Stomach (tissue), 9 donors: ENCODE results near the gene HNMT. TPM values are rescaled to one million over a fixed set of nuclear protein-coding genes. Genes with fewer than 3 reads are reported as not detected.
"Not testable (repeated sequence)": the region's sequence is repeated elsewhere in the genome, so short reads cannot be mapped to it uniquely, and the experiment has no call there.

ENCODE experiments used
- DNase-seq, 2 donors: peaks; one replicate each; pipeline versions ENCODE4 v3.0.0 to v3.0.0-alpha.2; 2013 to 2019
- H3K27ac ChIP-seq, 5 donors: fragments of 200-600 bp in 4 of 5; sonication (generic) in 4 of 5; one replicate each; pipeline ENCODE4 v1.5.1; 2013 to 2019; ENCODE audit warnings: mild to moderate bottlenecking in 1 of 5, moderate library complexity in 1 of 5
- H3K27me3 ChIP-seq, 3 donors: fragments of 200-600 bp; sonication (generic); one replicate each; pipeline ENCODE4 v1.5.1; 2017 to 2019; ENCODE audit warnings: mixed run types in 1 of 3
- H3K36me3 ChIP-seq, 4 donors: fragments of 200-600 bp; sonication (generic); 1 replicate in 3 of 4; 2 replicates in 1 of 4; pipeline ENCODE4 v1.5.1; 2016 to 2019
- H3K4me1 ChIP-seq, 4 donors: fragments of 200-600 bp; sonication (generic); one replicate each; pipeline ENCODE4 v1.5.1; 2016 to 2019
- H3K4me3 ChIP-seq, 4 donors: fragments of 200-600 bp; sonication (generic) in 3 of 4; one replicate each; pipeline ENCODE4 v1.5.1; 2016 to 2019; ENCODE audit warnings: mild to moderate bottlenecking in 1 of 4
- H3K9me3 ChIP-seq, 4 donors: fragments of 200-600 bp; sonication (generic); one replicate each; pipeline ENCODE4 v1.5.1; 2016 to 2019
- EP300 ChIP-seq: sonication (generic); formaldehyde crosslinking; IDR thresholded peaks from one replicate; pipeline ENCODE4 v1.6.1; 2017; ENCODE audit warnings: antibody characterized with exemption
- POLR2A ChIP-seq, 4 donors: fragments of 450-650 bp; IDR thresholded peaks; one replicate each; pipeline ENCODE4 v1.6.1; 2016; ENCODE audit warnings: antibody characterized with exemption in 4 of 4, control low read depth in 2 of 4, mild to moderate bottlenecking in 1 of 4, moderate library complexity in 1 of 4
- POLR2AphosphoS5 ChIP-seq, 3 donors: sonication (generic); formaldehyde crosslinking; IDR thresholded peaks; one replicate each; pipeline ENCODE4 v1.6.1; 2016; ENCODE audit warnings: antibody characterized with exemption in 3 of 3
- WGBS, 5 donors: extraction: QIAGEN DNeasy Blood & Tissue Kit in 3 of 5; methylation state at CpG; one replicate each; pipeline versions ENCODE4 v1.1.5 to v1.1.7; 2013 to 2018; 5-methylcytosine and 5-hydroxymethylcytosine counted together
- intact Hi-C: fragments of 100-400 bp; cut with DNase I; formaldehyde crosslinking; loops from one replicate; pipeline ENCODE4 v1.15.1; 2023; ENCODE audit warnings: low total_unique reads
- polyA plus RNA-seq, 3 donors: library from polyadenylated mRNA; stranded (reverse); fragments of 200-250 nt; gene quantifications; one replicate each; pipeline ENCODE4 v1.2.3, GENCODE V29; 2013
- total RNA-seq, 5 donors: library from RNA; depleted of rRNA; stranded (reverse); fragments of >200 nt; gene quantifications; one replicate each; pipeline versions ENCODE4 v1.1.0 to v1.2.3, GENCODE V29; 2014 to 2016
- TF ChIP-seq, protein P1 (sequence below), 7 experiments: fragments of 450-650 bp in 4 of 7; fragments of 200-600 bp in 3 of 7; sonication (generic) in 3 of 7; IDR thresholded peaks; one replicate each; pipeline ENCODE4 v1.5.1; 2016 to 2019; ENCODE audit warnings: antibody characterized with exemption in 7 of 7, control low read depth in 2 of 7, mild to moderate bottlenecking in 1 of 7
- donor health status: healthy with polysubstance abuse.
- donor health status: Bipolar disorder and iron deficiency.
- donor health status: healthy.

HNMT gene
- total and polyA plus RNA-seq, 8 donors: 11.2 to 145 (median 44.7) TPM

DNA sequence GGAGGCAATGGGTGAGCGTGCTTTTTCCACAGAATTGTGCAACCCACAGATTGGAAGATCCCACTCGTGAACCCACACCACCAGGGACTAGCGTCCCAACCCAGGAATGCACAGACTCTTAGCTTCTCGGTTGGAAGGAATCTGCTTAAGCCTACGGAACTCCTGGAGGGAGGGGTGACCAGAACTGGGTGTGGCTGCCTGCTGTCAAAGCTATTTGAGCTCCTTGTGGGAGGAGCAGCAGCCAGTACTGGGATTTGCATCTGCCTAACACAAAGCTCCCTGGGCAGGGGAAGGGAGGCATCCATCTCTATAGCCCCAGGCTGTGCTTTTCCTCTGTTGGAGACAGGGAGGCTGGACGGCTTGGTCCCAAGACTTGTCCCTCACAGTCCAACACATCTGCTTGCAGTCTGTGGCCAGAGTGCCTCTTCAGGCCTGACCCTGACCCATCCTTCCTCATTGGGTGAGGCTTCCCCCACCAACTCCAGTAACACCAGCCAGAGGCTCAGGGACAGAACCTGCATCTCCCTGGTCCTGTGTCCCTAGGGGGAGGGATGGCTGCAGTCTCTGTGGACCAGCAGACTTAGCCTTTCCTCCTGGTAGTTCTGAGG lies 27.9 kb downstream of the HNMT start:
- Histone ChIP-seq H3K36me3 (peaks cover 0 to 44% (median 36%) of the 10 kb centered on the region in 4 donors), H3K9me3 (peaks cover 0 to 29% (median 11%) of the 10 kb centered on the region in 4 donors), H3K27me3 (no peaks in the 10 kb centered on the region), H3K4me1 (no peaks in the 10 kb centered on the region), H3K27ac (no peak overlapping the region), H3K4me3 (no peak overlapping the region)
- DNase-seq: no peak
- TF ChIP-seq, protein P1, sequence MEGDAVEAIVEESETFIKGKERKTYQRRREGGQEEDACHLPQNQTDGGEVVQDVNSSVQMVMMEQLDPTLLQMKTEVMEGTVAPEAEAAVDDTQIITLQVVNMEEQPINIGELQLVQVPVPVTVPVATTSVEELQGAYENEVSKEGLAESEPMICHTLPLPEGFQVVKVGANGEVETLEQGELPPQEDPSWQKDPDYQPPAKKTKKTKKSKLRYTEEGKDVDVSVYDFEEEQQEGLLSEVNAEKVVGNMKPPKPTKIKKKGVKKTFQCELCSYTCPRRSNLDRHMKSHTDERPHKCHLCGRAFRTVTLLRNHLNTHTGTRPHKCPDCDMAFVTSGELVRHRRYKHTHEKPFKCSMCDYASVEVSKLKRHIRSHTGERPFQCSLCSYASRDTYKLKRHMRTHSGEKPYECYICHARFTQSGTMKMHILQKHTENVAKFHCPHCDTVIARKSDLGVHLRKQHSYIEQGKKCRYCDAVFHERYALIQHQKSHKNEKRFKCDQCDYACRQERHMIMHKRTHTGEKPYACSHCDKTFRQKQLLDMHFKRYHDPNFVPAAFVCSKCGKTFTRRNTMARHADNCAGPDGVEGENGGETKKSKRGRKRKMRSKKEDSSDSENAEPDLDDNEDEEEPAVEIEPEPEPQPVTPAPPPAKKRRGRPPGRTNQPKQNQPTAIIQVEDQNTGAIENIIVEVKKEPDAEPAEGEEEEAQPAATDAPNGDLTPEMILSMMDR (IDR thresholded peaks at IDR 0.05): no peak
- TF ChIP-seq POLR2A (IDR thresholded peaks at IDR 0.05) (no peak), POLR2AphosphoS5 (IDR thresholded peaks at IDR 0.05) (no peak), EP300 (no peak)
- 92 to 98% (median 96%) methylated on average over 6 of the region's 6 CpGs for WGBS, 5 donors
- intact Hi-C loops: no loop called here

DNA sequence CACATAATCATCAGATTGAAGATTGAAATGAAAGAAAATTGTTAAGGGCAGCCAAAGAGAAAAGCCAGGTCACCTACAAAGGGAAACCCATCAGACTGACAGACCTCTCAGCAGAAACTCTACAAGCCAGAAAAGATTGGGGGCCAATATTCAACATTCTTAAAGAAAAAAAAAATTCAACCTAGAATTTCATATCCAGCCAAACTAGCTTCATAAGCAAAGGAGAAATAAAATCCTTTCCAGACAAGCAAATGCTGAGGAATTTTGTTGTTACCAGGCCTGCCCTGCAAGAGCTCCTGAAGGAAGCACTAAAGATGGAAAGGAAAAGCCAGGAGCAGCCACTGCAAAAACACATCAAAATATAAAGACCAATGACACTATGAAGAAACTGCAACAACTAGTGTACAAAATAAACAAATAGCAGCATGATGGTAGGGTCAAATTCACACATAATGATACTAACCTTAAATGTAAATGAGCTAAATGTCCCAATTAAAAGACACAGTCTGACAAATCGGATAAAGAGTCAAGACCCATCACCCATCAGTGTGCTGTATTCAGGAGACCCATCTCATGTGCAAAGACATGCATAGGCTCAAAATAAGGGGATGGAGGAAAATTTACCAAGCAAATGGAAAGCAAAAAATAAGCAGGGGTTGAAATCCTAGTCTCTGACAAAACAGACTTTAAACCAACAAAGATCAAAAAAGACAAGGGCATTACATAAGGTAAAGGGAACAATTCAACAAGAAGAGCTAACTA lies 29.6 kb downstream of the HNMT start:
- H3K4me1 ChIP-seq, H3K27me3 ChIP-seq, DNase-seq, H3K27ac ChIP-seq, intact Hi-C loops, H3K4me3 ChIP-seq: not testable (repeated sequence)
- H3K36me3 ChIP-seq: peaks cover 0 to 39% (median 32%) of the 10 kb centered on the region in 4 donors
- WGBS, 5 donors: 86 to 100% (median 95%) methylated on average over 1 of the region's 1 CpG
- peaks cover 0 to 29% (median 11%) of the 10 kb centered on the region in 4 donors for H3K9me3 ChIP-seq

DNA sequence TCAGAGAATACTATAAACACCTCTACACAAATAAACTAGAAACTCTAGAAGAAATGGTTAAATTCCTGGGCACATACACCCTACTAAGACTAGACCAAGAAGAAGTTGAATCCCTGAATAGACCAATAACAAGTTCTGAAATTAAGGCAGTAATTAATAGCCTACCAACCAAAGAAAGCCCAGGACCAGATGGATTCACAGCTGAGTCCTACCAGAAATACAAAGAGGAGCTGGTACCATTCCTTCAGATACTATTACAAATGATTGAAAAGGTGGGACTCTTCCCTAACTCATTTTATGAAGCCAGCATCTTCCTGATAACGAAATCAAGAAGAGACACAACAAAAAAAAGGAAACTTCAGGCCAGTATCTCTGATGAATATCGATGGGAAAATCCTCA lies 31.1 kb downstream of the HNMT start:
- DNase-seq: not testable (repeated sequence)
- WGBS, 5 donors: 88 to 93% (median 89%) methylated on average over 2 of the region's 2 CpGs

DNA sequence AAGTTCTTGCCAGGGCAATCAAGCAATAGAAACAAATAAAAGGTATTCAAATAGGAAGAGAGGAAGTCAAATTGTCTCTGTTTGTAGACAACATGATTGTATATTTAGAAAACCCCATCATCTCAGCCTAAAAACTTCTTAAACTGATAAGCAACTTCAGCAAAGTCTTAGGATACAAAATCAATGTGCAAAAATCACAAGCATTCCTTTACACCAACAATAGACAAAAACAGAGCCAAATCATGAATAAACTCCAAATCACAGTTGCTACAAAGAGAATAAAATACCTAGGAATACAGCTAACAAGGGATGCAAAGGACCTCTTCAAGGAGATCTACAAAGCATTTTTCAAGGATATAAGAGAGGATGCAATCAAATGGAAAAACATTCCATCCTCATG lies 31.9 kb downstream of the HNMT start:
- H3K36me3 ChIP-seq: peaks cover 0 to 23% (median 20%) of the 10 kb centered on the region in 4 donors
- H3K4me1 ChIP-seq, H3K27ac ChIP-seq, DNase-seq, H3K27me3 ChIP-seq, H3K4me3 ChIP-seq, intact Hi-C loops: not testable (repeated sequence)
- H3K9me3 ChIP-seq: peaks cover 0 to 23% (median 9%) of the 10 kb centered on the region in 4 donors

More for the DNA sequence above, 31.1 kb downstream of the HNMT start:
- H3K27ac ChIP-seq, H3K4me1 ChIP-seq, H3K4me3 ChIP-seq, intact Hi-C loops, H3K27me3 ChIP-seq: not testable (repeated sequence)
- Histone ChIP-seq H3K36me3 (peaks cover 0 to 26% (median 21%) of the 10 kb centered on the region in 4 donors), H3K9me3 (peaks cover 0 to 23% (median 11%) of the 10 kb centered on the region in 4 donors)

DNA sequence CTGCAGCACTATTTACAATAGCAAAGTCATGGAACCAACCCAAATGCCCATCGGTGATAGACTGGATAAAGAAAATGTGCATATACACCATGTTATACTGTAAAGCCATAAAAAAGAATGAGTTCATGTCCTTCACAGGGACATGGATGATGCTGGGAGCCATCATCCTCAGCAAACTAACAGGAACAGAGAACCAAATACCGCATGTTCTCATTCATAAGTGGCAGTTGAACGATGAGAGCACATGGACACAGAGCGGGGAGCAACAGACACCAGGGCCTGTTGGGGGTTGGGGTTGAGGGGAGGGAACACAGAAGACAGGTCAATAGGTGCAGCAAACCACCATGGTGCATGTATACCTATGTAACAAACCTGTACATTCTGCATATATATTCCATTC lies 33.5 kb downstream of the HNMT start:
- WGBS, 5 donors: 90 to 99% (median 96%) methylated on average over 4 of the region's 4 CpGs

More for the DNA sequence above, 33.5 kb downstream of the HNMT start:
- intact Hi-C loops: no loop called here
- no peak for DNase-seq
- no peak for TF ChIP-seq EP300
- TF ChIP-seq, protein P1 (IDR thresholded peaks at IDR 0.05): no peak
- TF ChIP-seq POLR2AphosphoS5 (IDR thresholded peaks at IDR 0.05): no peak
- no peak for TF ChIP-seq POLR2A (IDR thresholded peaks at IDR 0.05)
- no peak overlapping the region for H3K27ac ChIP-seq
- H3K4me1 ChIP-seq: no peaks in the 10 kb centered on the region
- H3K27me3 ChIP-seq: no peaks in the 10 kb centered on the region
- no peak overlapping the region for H3K4me3 ChIP-seq
- peaks cover 0 to 23% (median 22%) of the 10 kb centered on the region in 4 donors for H3K36me3 ChIP-seq
- peaks cover 0 to 16% (median 2%) of the 10 kb centered on the region in 4 donors for H3K9me3 ChIP-seq
